PC-9 (cell line): Measurements from ENCODE around the gene DLK1. TPM values are rescaled to one million over a fixed set of nuclear protein-coding genes. Genes with fewer than 3 reads are reported as not detected.

ENCODE experiments used
- BruUV-seq: library from RNA; stranded (reverse); fragments of 400-500 nt; replicated peaks from 2 replicates; lab custom pipeline; 2021; lab: Mats Ljungman, UMichigan
- CTCF ChIA-PET: fragments of 300-600 bp; sonication (Branson Sonifier 250); formaldehyde crosslinking; loops from one replicate; lab custom pipeline; 2022; ENCODE audit warnings: antibody characterized with exemption; lab: Charles Lee
- POLR2A ChIA-PET: fragments of 300-600 bp; sonication (Branson Sonifier 250); formaldehyde crosslinking; loops from one replicate; lab custom pipeline; 2022; ENCODE audit warnings: antibody characterized with exemption; ENCODE audit not compliant: unreplicated experiment; lab: Charles Lee
- DNase-seq, 2 experiments: peaks; one replicate each; pipeline versions ENCODE4 v3.0.0 to v3.0.0-alpha.2; 2015 to 2022; ENCODE audit warnings: mixed read lengths in 1 of 2
- H2AFZ ChIP-seq: fragments of 200-600 bp; sonication (generic); 2 replicates; pipeline ENCODE4 v1.8.1; 2017; ENCODE audit warnings: antibody characterized with exemption
- H3F3A ChIP-seq: fragments of 200-600 bp; sonication (generic); 2 replicates; pipeline ENCODE4 v1.8.1; 2017; ENCODE audit warnings: antibody characterized with exemption, mild to moderate bottlenecking, low read depth; ENCODE audit not compliant: insufficient read depth
- H3K27ac ChIP-seq: fragments of 200-600 bp; sonication (generic); 2 replicates; pipeline ENCODE4 v1.6.1; 2016; ENCODE audit warnings: mixed run types
- H3K27me3 ChIP-seq: fragments of 200-600 bp; sonication (generic); 2 replicates; pipeline ENCODE4 v1.6.1; 2016; ENCODE audit warnings: low read depth, mixed run types; ENCODE audit not compliant: insufficient read depth
- H3K36me3 ChIP-seq: fragments of 200-600 bp; sonication (generic); 2 replicates; pipeline ENCODE4 v1.6.1; 2016; ENCODE audit warnings: low read depth, mixed run types
- H3K4me1 ChIP-seq: fragments of 200-600 bp; sonication (generic); replicated peaks from 2 replicates; pipeline ENCODE4 v1.6.1; 2016; ENCODE audit warnings: mixed run types; ENCODE audit not compliant: insufficient read depth
- H3K4me2 ChIP-seq: fragments of 200-600 bp; sonication (generic); 2 replicates; pipeline ENCODE4 v1.6.1; 2017; ENCODE audit warnings: mixed run types
- H3K4me3 ChIP-seq: fragments of 200-600 bp; sonication (generic); 2 replicates; pipeline ENCODE4 v1.6.1; 2016; ENCODE audit warnings: mixed run types
- H3K79me2 ChIP-seq: fragments of 200-600 bp; sonication (generic); 2 replicates; pipeline ENCODE4 v1.6.1; 2017; ENCODE audit warnings: low read depth, mixed run types
- H3K9me2 ChIP-seq: fragments of 200-600 bp; sonication (generic); 2 replicates; pipeline ENCODE4 v1.8.1; 2017; ENCODE audit warnings: mild to moderate bottlenecking; ENCODE audit not compliant: insufficient read depth
- H3K9me3 ChIP-seq: fragments of 200-600 bp; sonication (generic); 2 replicates; pipeline ENCODE4 v1.8.1; 2016; ENCODE audit warnings: low read depth; ENCODE audit not compliant: insufficient read depth
- H4K20me1 ChIP-seq: fragments of 200-600 bp; sonication (generic); 2 replicates; pipeline ENCODE4 v1.8.1; 2017; ENCODE audit not compliant: insufficient read depth
- CTCF ChIP-seq: fragments of 200-600 bp; sonication (generic); conservative IDR thresholded peaks from 2 replicates; pipeline ENCODE4 v1.6.1; 2017; ENCODE audit warnings: mixed run types, antibody characterized with exemption, mild to moderate bottlenecking, moderate library complexity
- EZH2 ChIP-seq: fragments of 200-600 bp; sonication (generic); IDR thresholded peaks from 2 replicates; pipeline ENCODE4 v1.8.0; 2017; ENCODE audit warnings: antibody characterized with exemption, low read depth
- intact Hi-C: fragments of 100-400 bp; cut with micrococcal nuclease; formaldehyde crosslinking; loops from one replicate; pipeline ENCODE4 v1.10.0; 2022; ENCODE audit not compliant: unreplicated experiment
- total RNA-seq: library from RNA; stranded (reverse); gene quantifications from 2 replicates; pipeline ENCODE4 v1.2.3, GENCODE V29; 2021

Gene DLK1
- total RNA-seq, 1 experiment from 2014 or later = not detected

- H3K4me2 ChIP-seq = no peak overlapping the region
- no peak overlapping the region for H2AFZ ChIP-seq
- no peaks in the 10 kb centered on the region for H4K20me1 ChIP-seq
- CTCF ChIA-PET = no interaction called here
- H3K4me1 ChIP-seq = no peaks in the 10 kb centered on the region
- H3K27me3 ChIP-seq = peaks cover 37% of the 10 kb centered on the region
- no peak overlapping the region for H3K4me3 ChIP-seq
- H3K27ac ChIP-seq = no peak overlapping the region
- intact Hi-C loops = no loop called here
- H3K79me2 ChIP-seq = no peaks in the 10 kb centered on the region
- no peaks in the 10 kb centered on the region for H3F3A ChIP-seq
- no peaks in the 10 kb centered on the region for H3K9me3 ChIP-seq
- H3K36me3 ChIP-seq = no peaks in the 10 kb centered on the region
- no peak for DNase-seq
- POLR2A ChIA-PET = no interaction called here
- BruUV-seq = no TSS peak
- no peaks in the 10 kb centered on the region for H3K9me2 ChIP-seq
- TF ChIP-seq CTCF (no peak), EZH2 (no peak)
Observed at GRCh38 chr14:100738704-100739131, 12.0 kb downstream of the DLK1 start.

- Histone ChIP-seq H3K9me3 (no peaks in the 10 kb centered on the region), H3K4me1 (no peaks in the 10 kb centered on the region), H3F3A (no peaks in the 10 kb centered on the region), H4K20me1 (no peaks in the 10 kb centered on the region), H3K4me3 (no peak overlapping the region), H3K27me3 (peaks cover 33% of the 10 kb centered on the region), H3K4me2 (no peak overlapping the region), H3K27ac (no peak overlapping the region), H2AFZ (no peak overlapping the region), H3K36me3 (no peaks in the 10 kb centered on the region), H3K9me2 (no peaks in the 10 kb centered on the region), H3K79me2 (no peaks in the 10 kb centered on the region)
- no TSS peak for BruUV-seq
- ChIA-PET CTCF (no interaction called here), POLR2A (no interaction called here)
- TF ChIP-seq CTCF = no peak
- no peak for TF ChIP-seq EZH2
- DNase-seq = no peak
- intact Hi-C loops = no loop called here
Observed at GRCh38 chr14:100739306-100739705, 12.6 kb downstream of the DLK1 start.

- POLR2A ChIA-PET = no interaction called here
- Histone ChIP-seq H3K4me3 (no peak overlapping the region), H4K20me1 (no peaks in the 10 kb centered on the region), H3F3A (no peaks in the 10 kb centered on the region), H3K9me3 (no peaks in the 10 kb centered on the region), H3K27ac (no peak overlapping the region), H3K36me3 (no peaks in the 10 kb centered on the region), H3K9me2 (no peaks in the 10 kb centered on the region), H3K27me3 (peaks cover 22% of the 10 kb centered on the region), H2AFZ (no peak overlapping the region), H3K79me2 (no peaks in the 10 kb centered on the region), H3K4me2 (no peak overlapping the region), H3K4me1 (no peaks in the 10 kb centered on the region)
- BruUV-seq = no TSS peak
- TF ChIP-seq EZH2 = no peak
- CTCF ChIA-PET = no interaction called here
- intact Hi-C loops = no loop called here
- DNase-seq = no peak
Observed at GRCh38 chr14:100740196-100740825, 13.6 kb downstream of the DLK1 start.

GRCh38 chr14:100740929-100741328, 14.2 kb downstream of the DLK1 start:
- no peaks in the 10 kb centered on the region for H3K9me3 ChIP-seq
- H2AFZ ChIP-seq = no peak overlapping the region
- no peaks in the 10 kb centered on the region for H3K36me3 ChIP-seq
- H3F3A ChIP-seq = no peaks in the 10 kb centered on the region
- TF ChIP-seq EZH2 (no peak), CTCF (no peak)
- intact Hi-C loops = no loop called here
- no peak overlapping the region for H3K4me3 ChIP-seq
- peaks cover 19% of the 10 kb centered on the region for H3K27me3 ChIP-seq
- ChIA-PET CTCF (no interaction called here), POLR2A (no interaction called here)
- H4K20me1 ChIP-seq = no peaks in the 10 kb centered on the region
- H3K9me2 ChIP-seq = no peaks in the 10 kb centered on the region
- BruUV-seq = no TSS peak
- H3K27ac ChIP-seq = no peak overlapping the region
- no peaks in the 10 kb centered on the region for H3K4me1 ChIP-seq
- H3K4me2 ChIP-seq = no peak overlapping the region
- no peaks in the 10 kb centered on the region for H3K79me2 ChIP-seq
- DNase-seq = no peak
